A549 (cell line): Measurements from ENCODE around the gene ARHGAP23.

Experiments
- CEBPB ChIP-seq, 2 experiments: fragments of >200 bp in 1 of 2; sonication (Bioruptor Twin) in 1 of 2; formaldehyde crosslinking in 1 of 2; IDR thresholded peaks; 2 replicates each; pipeline ENCODE4 v1.6.1; 2012 to 2016
- HDAC2 ChIP-seq: fragments of 200-600 bp; sonication (generic); IDR thresholded peaks from 2 replicates; pipeline ENCODE4 v1.6.1; 2016
- JUN ChIP-seq, 2 experiments: fragments of >200 bp; sonication (Bioruptor Twin); formaldehyde crosslinking; IDR thresholded peaks; 2 replicates in 1 of 2; 3 replicates in 1 of 2; pipeline ENCODE4 v1.6.1; 2016 to 2017
- JUNB ChIP-seq: fragments of >200 bp; sonication (Bioruptor Twin); formaldehyde crosslinking; IDR thresholded peaks from 2 replicates; pipeline ENCODE4 v1.6.1; 2016
- MAFK ChIP-seq: fragments of 450-650 bp; IDR thresholded peaks from 2 replicates; pipeline ENCODE4 v1.6.1; 2014; ENCODE audit not compliant: partially characterized antibody
- MAX ChIP-seq: IDR thresholded peaks from 2 replicates; pipeline ENCODE4 v1.6.1; 2012
- NR3C1 ChIP-seq: fragments of >200 bp; sonication (Bioruptor Twin); formaldehyde crosslinking; IDR thresholded peaks from 3 replicates; pipeline ENCODE4 v1.6.1; 2017
- POLR2A ChIP-seq: IDR thresholded peaks from 2 replicates; pipeline ENCODE4 v1.6.1; 2012; ENCODE audit warnings: mild to moderate bottlenecking, low read length
- POLR2AphosphoS2 ChIP-seq: conservative IDR thresholded peaks from 2 replicates; pipeline ENCODE4 v1.6.1; 2012; ENCODE audit warnings: low read length, improper control_type of control experiment, inconsistent platforms
- RCOR1 ChIP-seq: fragments of 150-350 bp; IDR thresholded peaks from 2 replicates; pipeline ENCODE4 v1.6.1; 2014; ENCODE audit warnings: antibody characterized with exemption, low read length, low read depth
- RNF2 ChIP-seq: fragments of 200-600 bp; sonication (generic); IDR thresholded peaks from 2 replicates; pipeline ENCODE4 v1.6.1; 2016; ENCODE audit warnings: low read depth, mild to moderate bottlenecking, antibody characterized with exemption, moderate library complexity, borderline replicate concordance
- TP53 ChIP-seq: fragments of 250-450 bp; sonication (Bioruptor Pico); IDR thresholded peaks from 2 replicates; pipeline ENCODE4 v1.5.0; 2021; ENCODE audit warnings: mild to moderate bottlenecking, moderate library complexity
- TF ChIP-seq, protein P1 (sequence below): fragments of >200 bp; sonication (Bioruptor Twin); formaldehyde crosslinking; IDR thresholded peaks from 3 replicates; pipeline ENCODE4 v1.5.1; 2016

DNA sequence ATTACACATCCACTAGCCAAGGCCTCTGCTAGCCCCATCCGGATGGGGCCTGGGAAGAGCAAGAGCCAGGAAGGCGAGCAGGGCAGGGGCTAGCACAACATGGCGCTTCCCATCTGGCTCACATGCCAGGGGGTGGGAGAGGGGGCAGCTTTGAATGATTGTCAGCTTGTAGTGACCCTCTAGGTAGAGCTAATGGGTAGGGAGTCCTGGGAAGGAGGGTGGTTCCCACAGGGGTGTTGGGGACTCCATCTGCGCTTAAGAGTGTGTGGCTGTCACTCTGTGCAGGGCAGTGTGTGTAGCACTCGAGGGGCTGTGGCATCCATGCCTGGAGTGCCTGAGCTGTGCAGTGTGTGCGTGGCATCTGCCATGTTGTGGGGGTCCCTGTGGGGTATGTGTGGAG lies 24.5 kb downstream of the ARHGAP23 start:
- TF ChIP-seq POLR2A (no peak), NR3C1 (no peak), RCOR1 (no peak), HDAC2 (no peak), MAX (no peak), JUN (IDR thresholded peaks at IDR 0.05) (no peak), TP53 (CRISPR knock-in tag) (no peak), POLR2AphosphoS2 (no peak), MAFK (no peak), RNF2 (no peak), JUNB (no peak), CEBPB (IDR thresholded peaks at IDR 0.05) (no peak)
- TF ChIP-seq, protein P1, sequence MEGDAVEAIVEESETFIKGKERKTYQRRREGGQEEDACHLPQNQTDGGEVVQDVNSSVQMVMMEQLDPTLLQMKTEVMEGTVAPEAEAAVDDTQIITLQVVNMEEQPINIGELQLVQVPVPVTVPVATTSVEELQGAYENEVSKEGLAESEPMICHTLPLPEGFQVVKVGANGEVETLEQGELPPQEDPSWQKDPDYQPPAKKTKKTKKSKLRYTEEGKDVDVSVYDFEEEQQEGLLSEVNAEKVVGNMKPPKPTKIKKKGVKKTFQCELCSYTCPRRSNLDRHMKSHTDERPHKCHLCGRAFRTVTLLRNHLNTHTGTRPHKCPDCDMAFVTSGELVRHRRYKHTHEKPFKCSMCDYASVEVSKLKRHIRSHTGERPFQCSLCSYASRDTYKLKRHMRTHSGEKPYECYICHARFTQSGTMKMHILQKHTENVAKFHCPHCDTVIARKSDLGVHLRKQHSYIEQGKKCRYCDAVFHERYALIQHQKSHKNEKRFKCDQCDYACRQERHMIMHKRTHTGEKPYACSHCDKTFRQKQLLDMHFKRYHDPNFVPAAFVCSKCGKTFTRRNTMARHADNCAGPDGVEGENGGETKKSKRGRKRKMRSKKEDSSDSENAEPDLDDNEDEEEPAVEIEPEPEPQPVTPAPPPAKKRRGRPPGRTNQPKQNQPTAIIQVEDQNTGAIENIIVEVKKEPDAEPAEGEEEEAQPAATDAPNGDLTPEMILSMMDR, result no peak
